Neural crest cell (in vitro differentiated cells): ENCODE measurements around the gene JARID2. TPM values are rescaled to one million over a fixed set of nuclear protein-coding genes. Genes with fewer than 3 reads are reported as not detected.

Experiments used
- DNase-seq: peaks from one replicate; pipeline ENCODE4 v3.0.0; 2021; ENCODE audit warnings: low read depth, mixed read lengths, low spot score
- H3K27ac Mint-ChIP-seq: one replicate; pipeline ENCODE4 v1.8.0; 2021; ENCODE audit warnings: mild to moderate bottlenecking, mixed read lengths; ENCODE audit not compliant: unreplicated experiment
- H3K27me3 Mint-ChIP-seq: 2 replicates; pipeline ENCODE4 v1.8.0; 2021; ENCODE audit warnings: low read depth, mild to moderate bottlenecking, mixed read lengths
- H3K36me3 Mint-ChIP-seq: 2 replicates; pipeline ENCODE4 v1.8.0; 2021; ENCODE audit warnings: low read depth, mild to moderate bottlenecking, mixed read lengths
- H3K4me1 Mint-ChIP-seq: 2 replicates; pipeline ENCODE4 v1.8.0; 2021; ENCODE audit warnings: mixed read lengths
- H3K4me3 Mint-ChIP-seq: one replicate; pipeline ENCODE4 v1.8.0; 2021; ENCODE audit warnings: mild to moderate bottlenecking, mixed read lengths
- H3K9me3 Mint-ChIP-seq: 2 replicates; pipeline ENCODE4 v1.8.0; 2021; ENCODE audit warnings: mixed read lengths
- CTCF ChIP-seq: fragments of 200-600 bp; sonication (generic); conservative IDR thresholded peaks from 2 replicates; pipeline ENCODE4 v1.5.0; 2021; ENCODE audit warnings: antibody characterized with exemption, mild to moderate bottlenecking
- total RNA-seq: library from RNA; stranded (reverse); gene quantifications from 2 replicates; pipeline ENCODE4 v1.2.1, GENCODE V29; 2021

JARID2 gene
- total RNA-seq, 1 donor from 2014 or later, result 33.9 TPM

GRCh38 chr6:15470746-15471145 lies 224.9 kb downstream of the JARID2 start:
- H3K4me3 Mint-ChIP-seq, result no peak overlapping the region
- no peak for TF ChIP-seq CTCF
- H3K27ac Mint-ChIP-seq, result no peak overlapping the region
- peaks cover 5% of the 10 kb centered on the region for H3K4me1 Mint-ChIP-seq
- no peaks in the 10 kb centered on the region for H3K27me3 Mint-ChIP-seq
- peaks cover 3% of the 10 kb centered on the region for H3K9me3 Mint-ChIP-seq
- no peak for DNase-seq
- H3K36me3 Mint-ChIP-seq, result peaks cover 11% of the 10 kb centered on the region

- no peaks in the 10 kb centered on the region for H3K27me3 Mint-ChIP-seq
- peaks cover 3% of the 10 kb centered on the region for H3K9me3 Mint-ChIP-seq
- H3K36me3 Mint-ChIP-seq, result peaks cover 9% of the 10 kb centered on the region
- peak overlapping the region; percentile 46 for H3K27ac Mint-ChIP-seq
- no peak for TF ChIP-seq CTCF
- no peaks in the 10 kb centered on the region for H3K4me1 Mint-ChIP-seq
- H3K4me3 Mint-ChIP-seq, result no peak overlapping the region
- DNase-seq, result no peak
Measured at GRCh38 chr6:15472621-15473020, 226.8 kb downstream of the JARID2 start.

GRCh38 chr6:15473174-15473573 lies 227.3 kb downstream of the JARID2 start:
- TF ChIP-seq CTCF, result no peak
- no peaks in the 10 kb centered on the region for H3K4me1 Mint-ChIP-seq
- H3K27ac Mint-ChIP-seq, result no peak overlapping the region
- peaks cover 3% of the 10 kb centered on the region for H3K9me3 Mint-ChIP-seq
- H3K27me3 Mint-ChIP-seq, result no peaks in the 10 kb centered on the region
- DNase-seq, result no peak
- H3K36me3 Mint-ChIP-seq, result peaks cover 9% of the 10 kb centered on the region
- H3K4me3 Mint-ChIP-seq, result no peak overlapping the region

GRCh38 chr6:15473741-15474161 lies 227.9 kb downstream of the JARID2 start:
- Mint-ChIP-seq H3K27ac (no peak overlapping the region), H3K4me3 (no peak overlapping the region), H3K36me3 (peaks cover 3% of the 10 kb centered on the region), H3K4me1 (no peaks in the 10 kb centered on the region), H3K27me3 (no peaks in the 10 kb centered on the region), H3K9me3 (peaks cover 2% of the 10 kb centered on the region)
- TF ChIP-seq CTCF, result no peak
- no peak for DNase-seq

- no peak for TF ChIP-seq CTCF
- Mint-ChIP-seq H3K27ac (no peak overlapping the region), H3K4me1 (no peaks in the 10 kb centered on the region), H3K9me3 (no peaks in the 10 kb centered on the region), H3K4me3 (no peak overlapping the region), H3K27me3 (no peaks in the 10 kb centered on the region), H3K36me3 (no peaks in the 10 kb centered on the region)
- DNase-seq, result no peak
Measured at GRCh38 chr6:15474196-15474595, 228.3 kb downstream of the JARID2 start.

- no peak overlapping the region for H3K27ac Mint-ChIP-seq
- H3K36me3 Mint-ChIP-seq, result no peaks in the 10 kb centered on the region
- no peak for TF ChIP-seq CTCF
- no peaks in the 10 kb centered on the region for H3K9me3 Mint-ChIP-seq
- no peaks in the 10 kb centered on the region for H3K27me3 Mint-ChIP-seq
- H3K4me1 Mint-ChIP-seq, result peaks cover 5% of the 10 kb centered on the region
- no peak for DNase-seq
- no peak overlapping the region for H3K4me3 Mint-ChIP-seq
Measured at GRCh38 chr6:15475261-15475660, 229.4 kb downstream of the JARID2 start.
